ENCODE measurements around the gene PSENEN.

DNA sequence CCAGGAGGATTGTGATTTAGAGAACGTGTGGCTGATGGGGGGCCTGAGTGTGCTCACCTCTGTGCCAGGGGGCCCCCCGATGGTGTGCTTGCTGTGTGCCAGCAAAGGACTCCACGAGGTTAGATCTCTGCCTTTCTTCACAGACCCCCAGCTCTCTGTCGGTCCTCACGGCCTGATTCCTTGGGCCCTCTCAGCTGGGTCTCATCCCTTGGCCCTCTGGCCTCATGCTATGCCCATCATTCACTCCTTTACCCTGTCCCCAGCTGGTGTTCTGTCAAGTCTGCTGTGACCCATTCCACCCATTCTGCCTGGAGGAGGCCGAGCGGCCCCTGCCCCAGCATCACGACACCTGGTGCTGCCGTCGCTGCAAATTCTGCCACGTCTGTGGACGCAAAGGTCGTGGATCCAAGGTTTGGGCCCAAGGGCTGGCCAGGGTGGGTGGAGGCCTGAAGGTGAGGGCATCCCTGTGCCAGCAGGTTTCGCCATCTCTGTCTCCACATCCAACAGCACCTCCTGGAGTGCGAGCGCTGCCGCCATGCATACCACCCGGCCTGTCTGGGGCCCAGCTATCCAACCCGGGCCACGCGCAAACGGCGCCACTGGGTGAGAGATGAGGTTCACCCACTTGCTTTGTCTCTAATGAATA, 20.1 kb upstream of the PSENEN start:
- TF ChIP-seq RAD21 (IDR thresholded peaks at IDR 0.05 in 1 of 2, conservative IDR thresholded peaks at IDR 0.05 in 1 of 2; ENCODE audit: low read depth in 2 of 2, low read length in 2 of 2) = no peak
- no peak for TF ChIP-seq TBP (IDR thresholded peaks at IDR 0.05; ENCODE audit: low read depth, low read length)

Measured in H1 (cell line).